ENCODE results near the gene SNHG17. TPM values are rescaled to one million over a fixed set of nuclear protein-coding genes. Genes with fewer than 3 reads are reported as not detected.
"Not testable (repeated sequence)": the region's sequence is repeated elsewhere in the genome, so short reads cannot be mapped to it uniquely, and the experiment has no call there.

The SNHG17 gene
- polyA plus RNA-seq, 1 experiment: 41.4 TPM

DNA sequence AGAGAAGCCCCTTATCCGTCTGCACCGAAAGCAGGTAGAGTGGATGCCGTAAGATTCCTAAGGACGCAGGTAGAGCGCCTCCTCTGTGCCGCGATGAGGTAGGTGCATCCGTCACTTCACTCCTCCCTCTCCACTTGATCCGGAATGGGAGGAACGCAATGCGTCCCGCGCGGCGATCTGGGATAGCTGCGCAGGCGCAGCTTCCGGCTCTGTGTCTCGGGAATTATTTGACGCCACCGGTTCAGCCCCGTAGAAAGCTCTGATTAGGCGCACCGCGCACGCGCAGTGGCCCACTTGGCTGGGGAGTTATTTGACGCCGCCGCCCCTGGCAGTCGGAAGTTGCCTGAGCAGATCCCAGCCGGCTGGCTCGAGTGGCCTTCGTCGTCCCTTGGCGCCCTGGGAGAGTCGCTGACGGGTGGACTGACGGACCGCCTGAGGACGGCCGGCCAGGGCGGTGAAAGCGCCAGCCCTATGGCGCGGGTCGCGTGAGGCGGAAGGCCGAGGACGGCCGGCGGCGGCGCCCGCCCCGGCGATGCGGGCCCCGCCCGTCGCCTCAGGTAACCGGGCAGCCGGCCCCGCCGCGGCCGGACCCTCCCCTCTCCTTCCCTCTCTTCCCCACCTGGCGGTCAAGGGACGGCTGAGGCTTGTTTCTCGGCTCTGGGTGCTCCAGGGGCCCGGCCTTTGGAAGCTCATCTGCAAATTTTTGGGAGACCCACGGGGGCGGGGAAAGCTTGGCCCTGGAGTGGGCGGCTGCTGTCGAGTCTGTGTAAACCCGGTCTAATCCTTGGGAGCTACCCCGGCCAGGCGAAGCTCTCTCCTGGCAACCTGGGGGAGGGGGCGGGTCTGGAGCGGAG lies 37.6 kb upstream of the SNHG17 start, which contains the start of gene RALGAPB:
TSS of gene RALGAPB (plus strand) at position 331 of the 854 bp plus-strand sequence. CDS start 15,590 bp downstream, outside the sequence.
- POLR2A ChIA-PET: interaction anchor here (0.5 to 1.0 kb wide), 2 partner anchors 37 to 47 kb away, joined by 3 to 4 read pairs; partner anchors contain the start of gene SNHG17
- peak; percentile 89 for DNase-seq (ENCODE audit: low read depth)
- Histone ChIP-seq H3K4me3 (ENCODE audit: low read depth, low read length) (peak within 1 kb of the TSS; percentile 71), H3K36me3 (ENCODE audit: control insufficient read depth, insufficient read depth, low read length) (no peaks in the 10 kb centered on the region), H3K27me3 (ENCODE audit: control insufficient read depth, insufficient read depth, low read length) (no peaks in the 10 kb centered on the region)
- CTCF ChIA-PET: interaction anchor here (0.6 to 2.6 kb wide), 9 partner anchors 13 to 86 kb away, joined by 3 to 12 read pairs (median 4); partner anchors contain the start of gene SNHG17
- TF ChIP-seq, protein P1, sequence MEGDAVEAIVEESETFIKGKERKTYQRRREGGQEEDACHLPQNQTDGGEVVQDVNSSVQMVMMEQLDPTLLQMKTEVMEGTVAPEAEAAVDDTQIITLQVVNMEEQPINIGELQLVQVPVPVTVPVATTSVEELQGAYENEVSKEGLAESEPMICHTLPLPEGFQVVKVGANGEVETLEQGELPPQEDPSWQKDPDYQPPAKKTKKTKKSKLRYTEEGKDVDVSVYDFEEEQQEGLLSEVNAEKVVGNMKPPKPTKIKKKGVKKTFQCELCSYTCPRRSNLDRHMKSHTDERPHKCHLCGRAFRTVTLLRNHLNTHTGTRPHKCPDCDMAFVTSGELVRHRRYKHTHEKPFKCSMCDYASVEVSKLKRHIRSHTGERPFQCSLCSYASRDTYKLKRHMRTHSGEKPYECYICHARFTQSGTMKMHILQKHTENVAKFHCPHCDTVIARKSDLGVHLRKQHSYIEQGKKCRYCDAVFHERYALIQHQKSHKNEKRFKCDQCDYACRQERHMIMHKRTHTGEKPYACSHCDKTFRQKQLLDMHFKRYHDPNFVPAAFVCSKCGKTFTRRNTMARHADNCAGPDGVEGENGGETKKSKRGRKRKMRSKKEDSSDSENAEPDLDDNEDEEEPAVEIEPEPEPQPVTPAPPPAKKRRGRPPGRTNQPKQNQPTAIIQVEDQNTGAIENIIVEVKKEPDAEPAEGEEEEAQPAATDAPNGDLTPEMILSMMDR (IDR thresholded peaks at IDR 0.05; ENCODE audit: insufficient read depth, low read depth, low read length): peak; percentile 65

GRCh38 chr20:38471987-38472512 lies 36.9 kb upstream of the SNHG17 start:
- CTCF ChIA-PET: interaction anchor here (0.7 to 2.6 kb wide), 8 partner anchors 13 to 76 kb away, joined by 3 to 12 read pairs (median 4); partner anchors contain the start of gene SNHG17

GRCh38 chr20:38471245-38471644 lies 36.1 kb upstream of the SNHG17 start:
- no peaks in the 10 kb centered on the region for H3K36me3 ChIP-seq (ENCODE audit: control insufficient read depth, insufficient read depth, low read length)
- H3K4me3 ChIP-seq (ENCODE audit: low read depth, low read length): no peak overlapping the region
- TF ChIP-seq, protein P1 (IDR thresholded peaks at IDR 0.05; ENCODE audit: insufficient read depth, low read depth, low read length): no peak
- ChIA-PET CTCF (interaction anchor here (3.1 kb wide), 1 partner anchor 25 kb away, joined by 12 read pairs; no protein-coding TSS in a partner anchor), POLR2A (no interaction called here)
- H3K27me3 ChIP-seq (ENCODE audit: control insufficient read depth, insufficient read depth, low read length): no peaks in the 10 kb centered on the region; the same call in 1 of the 2 replicates
- no peak for DNase-seq (ENCODE audit: low read depth)

More at GRCh38 chr20:38471987-38472512, 36.9 kb upstream of the SNHG17 start:
- DNase-seq (ENCODE audit: low read depth): no peak
- H3K27me3 ChIP-seq (ENCODE audit: control insufficient read depth, insufficient read depth, low read length): no peaks in the 10 kb centered on the region
- H3K4me3 ChIP-seq (ENCODE audit: low read depth, low read length): peak overlapping the region; percentile 71
- TF ChIP-seq, protein P1 (IDR thresholded peaks at IDR 0.05; ENCODE audit: insufficient read depth, low read depth, low read length): no peak
- no peaks in the 10 kb centered on the region for H3K36me3 ChIP-seq (ENCODE audit: control insufficient read depth, insufficient read depth, low read length)
- POLR2A ChIA-PET: interaction anchor here (0.5 kb wide), 1 partner anchor 46 kb away, joined by 3 read pairs; no protein-coding TSS in a partner anchor

- POLR2A ChIA-PET: no interaction called here
- CTCF ChIA-PET: no interaction called here
- no peak overlapping the region for H3K4me3 ChIP-seq (ENCODE audit: low read depth, low read length)
- H3K27me3 ChIP-seq (ENCODE audit: control insufficient read depth, insufficient read depth, low read length): no peaks in the 10 kb centered on the region; the same call in 1 of the 2 replicates
- TF ChIP-seq, protein P1 (IDR thresholded peaks at IDR 0.05; ENCODE audit: insufficient read depth, low read depth, low read length): no peak
- H3K36me3 ChIP-seq (ENCODE audit: control insufficient read depth, insufficient read depth, low read length): no peaks in the 10 kb centered on the region
- DNase-seq (ENCODE audit: low read depth): no peak
These were observed 31.9 kb upstream of the SNHG17 start for GRCh38 chr20:38466983-38467382.

GRCh38 chr20:38466171-38466570 lies 31.0 kb upstream of the SNHG17 start:
- POLR2A ChIA-PET: interaction anchor here (0.5 kb wide), 1 partner anchor 9 kb away, joined by 5 read pairs; no protein-coding TSS in a partner anchor
- Histone ChIP-seq H3K4me3 (ENCODE audit: low read depth, low read length) (no peak overlapping the region), H3K27me3 (ENCODE audit: control insufficient read depth, insufficient read depth, low read length) (no peaks in the 10 kb centered on the region; the same call in 1 of the 2 replicates), H3K36me3 (ENCODE audit: control insufficient read depth, insufficient read depth, low read length) (no peaks in the 10 kb centered on the region)
- DNase-seq (ENCODE audit: low read depth): no peak
- TF ChIP-seq, protein P1 (IDR thresholded peaks at IDR 0.05; ENCODE audit: insufficient read depth, low read depth, low read length): no peak
- CTCF ChIA-PET: no interaction called here

DNA sequence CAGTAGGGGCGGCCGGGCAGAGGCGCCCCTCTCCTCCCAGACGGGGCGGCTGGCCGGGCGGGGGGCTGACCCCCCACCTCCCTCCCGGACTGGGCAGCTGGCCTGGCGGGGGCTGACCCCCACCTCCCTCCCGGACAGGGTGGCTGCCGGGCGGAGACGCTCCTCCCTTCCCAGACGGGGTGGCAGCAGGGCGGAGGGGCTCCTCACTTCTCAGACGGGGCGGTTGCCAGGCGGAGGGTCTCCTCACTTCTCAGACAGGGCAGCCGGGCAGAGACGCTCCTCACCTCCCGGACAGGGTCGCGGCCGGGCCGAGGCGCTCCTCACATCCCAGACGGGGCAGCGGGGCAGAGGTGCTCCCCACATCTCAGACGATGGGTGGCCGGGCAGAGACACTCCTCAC lies 26.4 kb upstream of the SNHG17 start:
- H3K27me3 ChIP-seq (ENCODE audit: control insufficient read depth, insufficient read depth, low read length); POLR2A ChIA-PET; CTCF ChIA-PET; H3K4me3 ChIP-seq (ENCODE audit: low read depth, low read length); DNase-seq (ENCODE audit: low read depth); H3K36me3 ChIP-seq (ENCODE audit: control insufficient read depth, insufficient read depth, low read length): not testable (repeated sequence)

DNA sequence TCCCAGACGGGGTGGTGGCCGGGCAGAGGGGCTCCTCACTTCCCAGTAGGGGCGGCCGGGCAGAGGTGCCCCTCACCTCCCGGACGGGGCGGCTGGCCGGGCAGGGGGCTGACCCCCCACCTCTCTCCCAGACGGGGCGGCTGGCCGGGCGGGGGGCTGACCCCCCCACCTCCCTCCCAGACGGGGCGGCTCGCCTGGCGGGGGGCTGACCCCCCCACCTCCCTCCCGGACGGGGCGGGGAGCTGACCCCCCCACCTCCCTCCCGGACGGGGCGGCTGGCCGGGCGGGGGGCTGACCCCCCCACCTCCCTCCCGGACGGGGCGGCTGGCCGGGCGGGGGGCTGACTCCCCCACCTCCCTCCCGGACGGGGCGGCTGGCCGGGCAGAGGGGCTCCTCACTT lies 26.0 kb upstream of the SNHG17 start:
- CTCF ChIA-PET; H3K27me3 ChIP-seq (ENCODE audit: control insufficient read depth, insufficient read depth, low read length); POLR2A ChIA-PET; H3K4me3 ChIP-seq (ENCODE audit: low read depth, low read length); DNase-seq (ENCODE audit: low read depth); H3K36me3 ChIP-seq (ENCODE audit: control insufficient read depth, insufficient read depth, low read length): not testable (repeated sequence)

Data from BJ (cell line).